A673 (cell line): ENCODE measurements around the gene CD276. TPM values are rescaled to one million over a fixed set of nuclear protein-coding genes. Genes with fewer than 3 reads are reported as not detected.

Experiments used
- BruUV-seq: library from RNA; stranded (reverse); fragments of 400-500 nt; replicated peaks from 2 replicates; lab custom pipeline; 2021; lab: Mats Ljungman, UMichigan
- CTCF ChIA-PET: fragments of 300-600 bp; sonication (Branson Sonifier 250); formaldehyde crosslinking; loops from one replicate; lab custom pipeline; 2022; ENCODE audit warnings: antibody characterized with exemption; lab: Charles Lee
- POLR2A ChIA-PET: fragments of 300-600 bp; sonication (Branson Sonifier 250); formaldehyde crosslinking; loops from one replicate; lab custom pipeline; 2022; ENCODE audit warnings: antibody characterized with exemption; ENCODE audit not compliant: low non-redundant PET; lab: Charles Lee
- DNase-seq: peaks from one replicate; pipeline ENCODE4 v3.0.0-alpha.2; 2015; ENCODE audit warnings: low spot score
- H3K27ac ChIP-seq: fragments of 200-600 bp; sonication (generic); 2 replicates; pipeline ENCODE4 v1.5.1; 2016; ENCODE audit warnings: mixed run types, low read depth, mild to moderate bottlenecking, mixed read lengths, antibody characterized with exemption, low read length; ENCODE audit not compliant: poor library complexity, severe bottlenecking
- H3K27me3 ChIP-seq: fragments of 200-600 bp; sonication (generic); replicated peaks from 2 replicates; pipeline ENCODE4 v1.6.1; 2017; ENCODE audit warnings: mixed run types, low read depth, mild to moderate bottlenecking, mixed read lengths, antibody characterized with exemption, low read length; ENCODE audit not compliant: insufficient read depth, poor library complexity
- H3K36me3 ChIP-seq: fragments of 200-600 bp; sonication (generic); 2 replicates; pipeline ENCODE4 v1.6.1; 2016; ENCODE audit warnings: mixed run types, mild to moderate bottlenecking, mixed read lengths, antibody characterized with exemption, low read length; ENCODE audit not compliant: insufficient read depth, poor library complexity, severe bottlenecking
- H3K4me1 ChIP-seq: fragments of 200-600 bp; sonication (generic); 2 replicates; pipeline ENCODE4 v1.6.1; 2017; ENCODE audit warnings: mixed run types, mild to moderate bottlenecking, mixed read lengths, antibody characterized with exemption, low read length; ENCODE audit not compliant: insufficient read depth, poor library complexity, severe bottlenecking
- H3K4me3 ChIP-seq: fragments of 200-600 bp; sonication (generic); 2 replicates; pipeline ENCODE4 v1.5.1; 2016; ENCODE audit warnings: low read depth, mixed run types, mild to moderate bottlenecking, mixed read lengths, low read length; ENCODE audit not compliant: poor library complexity, severe bottlenecking
- H3K9me3 ChIP-seq: fragments of 200-600 bp; sonication (generic); 2 replicates; pipeline ENCODE4 v1.6.1; 2016; ENCODE audit warnings: mixed run types, low read depth, mild to moderate bottlenecking, mixed read lengths, antibody characterized with exemption, low read length; ENCODE audit not compliant: poor library complexity, severe bottlenecking
- EZH2 ChIP-seq: fragments of 200-600 bp; sonication (generic); IDR thresholded peaks from 2 replicates; pipeline ENCODE4 v1.6.1; 2017; ENCODE audit warnings: borderline replicate concordance, low read depth, mild to moderate bottlenecking, mixed read lengths, antibody characterized with exemption, low read length; ENCODE audit not compliant: poor library complexity, severe bottlenecking
- intact Hi-C: fragments of 100-400 bp; cut with micrococcal nuclease; formaldehyde crosslinking; loops from one replicate; pipeline ENCODE4 v1.10.0; 2022; ENCODE audit not compliant: unreplicated experiment
- total RNA-seq: library from RNA; stranded (reverse); gene quantifications from 2 replicates; pipeline ENCODE4 v1.2.3, GENCODE V29; 2021
- TF ChIP-seq, protein P1 (sequence below): fragments of 300-800, 200-600 bp; sonication (generic); conservative IDR thresholded peaks from 2 replicates; pipeline ENCODE4 v1.5.1; 2017; ENCODE audit warnings: low read depth, mild to moderate bottlenecking, antibody characterized with exemption, low read length, moderate library complexity, mixed read lengths

Gene CD276
- total RNA-seq, 1 experiment from 2014 or later, result 71.4 TPM

DNA sequence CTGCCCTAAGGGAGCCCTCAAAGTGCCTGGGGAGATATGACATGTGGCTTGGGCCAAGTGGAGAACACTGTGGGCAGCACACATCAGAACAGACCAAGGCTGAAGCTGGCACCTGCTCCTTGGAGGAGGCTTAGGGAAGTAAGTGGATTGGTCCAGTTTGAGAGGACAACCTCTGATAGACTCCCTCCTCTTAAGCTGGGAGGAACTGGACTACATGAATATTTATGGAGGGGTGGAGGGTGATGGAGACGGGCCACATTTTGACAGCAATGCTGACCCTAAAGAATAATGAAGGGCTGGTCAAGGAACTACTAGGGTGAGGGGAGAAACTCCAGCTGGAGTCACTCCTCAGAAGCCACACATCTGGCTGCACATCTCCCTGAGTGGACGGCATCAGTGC is 6.5 kb upstream of the CD276 start:
- no peaks in the 10 kb centered on the region for H3K27me3 ChIP-seq
- no peak overlapping the region for H3K4me3 ChIP-seq
- no TSS peak for BruUV-seq
- no peaks in the 10 kb centered on the region for H3K36me3 ChIP-seq
- no peaks in the 10 kb centered on the region for H3K4me1 ChIP-seq
- DNase-seq, result no peak
- ChIA-PET POLR2A (no interaction called here), CTCF (interaction anchor here (0.6 to 3.9 kb wide), 3 partner anchors 11 to 118 kb away, joined by 4 to 38 read pairs (median 8); no protein-coding TSS in a partner anchor)
- H3K9me3 ChIP-seq, result no peaks in the 10 kb centered on the region
- intact Hi-C loops, result loop anchor here (1.0 kb wide), 1 partner anchor 23 kb away; no protein-coding TSS in a partner anchor
- no peak for TF ChIP-seq EZH2
- TF ChIP-seq, protein P1, sequence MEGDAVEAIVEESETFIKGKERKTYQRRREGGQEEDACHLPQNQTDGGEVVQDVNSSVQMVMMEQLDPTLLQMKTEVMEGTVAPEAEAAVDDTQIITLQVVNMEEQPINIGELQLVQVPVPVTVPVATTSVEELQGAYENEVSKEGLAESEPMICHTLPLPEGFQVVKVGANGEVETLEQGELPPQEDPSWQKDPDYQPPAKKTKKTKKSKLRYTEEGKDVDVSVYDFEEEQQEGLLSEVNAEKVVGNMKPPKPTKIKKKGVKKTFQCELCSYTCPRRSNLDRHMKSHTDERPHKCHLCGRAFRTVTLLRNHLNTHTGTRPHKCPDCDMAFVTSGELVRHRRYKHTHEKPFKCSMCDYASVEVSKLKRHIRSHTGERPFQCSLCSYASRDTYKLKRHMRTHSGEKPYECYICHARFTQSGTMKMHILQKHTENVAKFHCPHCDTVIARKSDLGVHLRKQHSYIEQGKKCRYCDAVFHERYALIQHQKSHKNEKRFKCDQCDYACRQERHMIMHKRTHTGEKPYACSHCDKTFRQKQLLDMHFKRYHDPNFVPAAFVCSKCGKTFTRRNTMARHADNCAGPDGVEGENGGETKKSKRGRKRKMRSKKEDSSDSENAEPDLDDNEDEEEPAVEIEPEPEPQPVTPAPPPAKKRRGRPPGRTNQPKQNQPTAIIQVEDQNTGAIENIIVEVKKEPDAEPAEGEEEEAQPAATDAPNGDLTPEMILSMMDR, result no peak
- no peak overlapping the region for H3K27ac ChIP-seq

DNA sequence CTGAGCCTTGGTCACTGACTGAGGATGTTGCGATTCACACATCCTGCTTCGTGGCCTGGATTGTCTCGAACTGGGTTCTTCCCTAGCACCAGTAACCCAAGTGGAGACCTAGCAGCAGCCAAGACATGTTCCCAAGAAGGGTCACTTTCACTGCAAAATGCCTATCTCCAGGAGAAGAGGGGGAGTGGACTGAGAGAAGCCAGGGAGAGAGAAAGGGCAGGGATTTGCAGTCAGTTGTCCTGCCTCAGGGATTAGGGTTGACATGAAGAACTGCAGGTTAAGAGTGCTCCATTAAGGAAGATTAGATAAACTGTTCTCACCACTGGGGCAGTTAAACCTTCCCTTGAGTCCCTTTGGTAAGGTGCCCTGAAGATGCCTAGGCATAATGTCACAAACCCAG is 5.7 kb upstream of the CD276 start:
- CTCF ChIA-PET, result interaction anchor here (0.6 to 3.9 kb wide), 2 partner anchors 20 to 32 kb away, joined by 6 to 38 read pairs; no protein-coding TSS in a partner anchor
- H3K4me3 ChIP-seq, result no peak overlapping the region
- no TSS peak for BruUV-seq
- no peaks in the 10 kb centered on the region for H3K36me3 ChIP-seq
- no peak for TF ChIP-seq EZH2
- TF ChIP-seq, protein P1, result no peak
- no peak overlapping the region for H3K27ac ChIP-seq
- H3K27me3 ChIP-seq, result no peaks in the 10 kb centered on the region
- no peak for DNase-seq
- POLR2A ChIA-PET, result no interaction called here
- H3K4me1 ChIP-seq, result peaks cover 5% of the 10 kb centered on the region
- intact Hi-C loops, result no loop called here
- H3K9me3 ChIP-seq, result no peaks in the 10 kb centered on the region

DNA sequence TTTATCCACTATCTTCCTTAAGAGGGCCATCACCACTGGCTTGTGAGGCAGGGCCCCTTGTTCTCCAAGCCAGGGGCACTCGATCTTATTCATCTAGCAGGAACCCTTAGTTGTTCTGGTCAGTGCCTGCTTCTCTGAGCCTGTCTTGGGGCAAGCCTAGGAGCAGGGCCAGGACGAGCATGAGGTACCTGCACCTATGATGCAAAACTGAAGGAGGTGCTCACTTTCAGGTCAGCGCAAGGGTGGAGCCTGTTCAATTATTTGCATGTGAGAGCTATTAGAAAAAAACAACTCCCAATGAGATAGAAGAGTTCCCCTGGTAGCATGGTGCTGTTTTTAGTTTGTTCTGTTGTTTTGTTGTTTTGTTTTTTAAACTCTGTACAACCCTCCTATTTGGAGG is 5.0 kb upstream of the CD276 start:
- BruUV-seq, result no TSS peak
- ChIA-PET POLR2A (no interaction called here), CTCF (interaction anchor here (3.9 kb wide), 1 partner anchor 20 kb away, joined by 38 read pairs; no protein-coding TSS in a partner anchor)
- Histone ChIP-seq H3K4me1 (peaks cover 10% of the 10 kb centered on the region), H3K27me3 (no peaks in the 10 kb centered on the region), H3K36me3 (no peaks in the 10 kb centered on the region), H3K4me3 (no peak overlapping the region), H3K9me3 (no peaks in the 10 kb centered on the region), H3K27ac (no peak overlapping the region)
- no peak for DNase-seq
- intact Hi-C loops, result no loop called here
- TF ChIP-seq, protein P1, result no peak
- TF ChIP-seq EZH2, result no peak
